CD4-positive, alpha-beta T cell (primary cell): ENCODE results near the gene VMO1. TPM values are rescaled to one million over a fixed set of nuclear protein-coding genes. Genes with fewer than 3 reads are reported as not detected.
A peak's percentile ranks its signal among the peaks of the same experiment; 100 is the strongest.

Experiments
- ATAC-seq: fragments of 200-7000 bp; cut with Tn5 transposase; one replicate; pipeline ENCODE4 v1.10.0; 2022; ENCODE audit warnings: mild to moderate bottlenecking; ENCODE audit not compliant: poor library complexity
- CTCF ChIA-PET: fragments of 350-600 bp; sonication (Branson Sonifier 250); formaldehyde crosslinking; loops from one replicate; lab custom pipeline; 2021; ENCODE audit warnings: antibody characterized with exemption, inconsistent platforms; lab: Charles Lee
- POLR2A ChIA-PET: fragments of 350-600 bp; sonication (Branson Sonifier 250); formaldehyde crosslinking; loops from one replicate; lab custom pipeline; 2021; ENCODE audit warnings: antibody characterized with exemption, inconsistent platforms; lab: Charles Lee
- DNase-seq, 14 experiments: peaks; one replicate each; pipeline ENCODE4 v3.0.0-alpha.2; 2013 to 2020; ENCODE audit warnings: mixed read lengths in 2 of 14
- H3K27ac ChIP-seq, 2 donors: one replicate each; pipeline versions ENCODE4 v1.5.1 to v1.7.0; 2013; ENCODE audit warnings: low read length in 2 of 2, low read depth in 1 of 2, mild to moderate bottlenecking in 1 of 2
- H3K27me3 ChIP-seq, 2 experiments: 1 replicate in 1 of 2; 2 replicates in 1 of 2; pipeline versions ENCODE4 v1.6.1 to v1.7.0; 2013; ENCODE audit warnings: low read length in 2 of 2, control low read depth in 1 of 2, mild to moderate bottlenecking in 1 of 2, moderate library complexity in 1 of 2; ENCODE audit not compliant: insufficient read depth in 2 of 2, control insufficient read depth in 1 of 2
- H3K36me3 ChIP-seq: one replicate; pipeline ENCODE4 v1.6.1; 2013; ENCODE audit warnings: low read length, control low read depth; ENCODE audit not compliant: insufficient read depth
- H3K4me1 ChIP-seq: one replicate; pipeline ENCODE4 v1.6.1; 2013; ENCODE audit warnings: low read length, control low read depth; ENCODE audit not compliant: insufficient read depth
- H3K4me3 ChIP-seq: one replicate; pipeline ENCODE4 v1.5.1; 2013; ENCODE audit warnings: mild to moderate bottlenecking, low read length, moderate library complexity
- H3K9me3 ChIP-seq, 2 experiments: 1 replicate in 1 of 2; 2 replicates in 1 of 2; pipeline versions ENCODE4 v1.6.1 to v1.7.0; 2013; ENCODE audit warnings: low read length in 2 of 2, mild to moderate bottlenecking in 2 of 2, control low read depth in 1 of 2, moderate library complexity in 1 of 2; ENCODE audit not compliant: control insufficient read depth in 1 of 2, insufficient read depth in 1 of 2
- H3K27ac Mint-ChIP-seq: one replicate; pipeline ENCODE4 v1.8.0; 2020; ENCODE audit warnings: mixed read lengths
- H3K27me3 Mint-ChIP-seq: one replicate; pipeline ENCODE4 v1.8.0; 2021; ENCODE audit warnings: mixed read lengths
- H3K36me3 Mint-ChIP-seq: one replicate; pipeline ENCODE4 v1.8.0; 2021; ENCODE audit warnings: low read depth, mixed read lengths
- H3K4me1 Mint-ChIP-seq: one replicate; pipeline ENCODE4 v1.8.0; 2021; ENCODE audit warnings: low read depth, mixed read lengths
- H3K4me3 Mint-ChIP-seq: one replicate; pipeline ENCODE4 v1.8.0; 2020; ENCODE audit warnings: mild to moderate bottlenecking, mixed read lengths
- H3K9me3 Mint-ChIP-seq: one replicate; pipeline ENCODE4 v1.8.0; 2020; ENCODE audit warnings: mixed read lengths
- intact Hi-C, 2 experiments: fragments of 100-400 bp; cut with DNase I in 1 of 2; cut with micrococcal nuclease in 1 of 2; formaldehyde crosslinking; loops; one replicate each; pipeline versions ENCODE4 v1.15.1 to v1.9.0; 2023 to 2025; cut with DNase I, micrococcal nuclease
- total RNA-seq, 174 experiments: library from RNA in 2 of 174; stranded (reverse) in 2 of 174; gene quantifications; one replicate each; pipeline ENCODE4 v1.2.3 and lab custom pipeline; 2021 to 2026
- TF ChIP-seq, protein P1 (sequence below): fragments of 200-600 bp; IDR thresholded peaks from one replicate; pipeline ENCODE4 v1.8.0; 2022; ENCODE audit warnings: antibody characterized with exemption, mild to moderate bottlenecking

VMO1 gene
- total RNA-seq, 2 experiments from 2014 or later, result not detected

DNA sequence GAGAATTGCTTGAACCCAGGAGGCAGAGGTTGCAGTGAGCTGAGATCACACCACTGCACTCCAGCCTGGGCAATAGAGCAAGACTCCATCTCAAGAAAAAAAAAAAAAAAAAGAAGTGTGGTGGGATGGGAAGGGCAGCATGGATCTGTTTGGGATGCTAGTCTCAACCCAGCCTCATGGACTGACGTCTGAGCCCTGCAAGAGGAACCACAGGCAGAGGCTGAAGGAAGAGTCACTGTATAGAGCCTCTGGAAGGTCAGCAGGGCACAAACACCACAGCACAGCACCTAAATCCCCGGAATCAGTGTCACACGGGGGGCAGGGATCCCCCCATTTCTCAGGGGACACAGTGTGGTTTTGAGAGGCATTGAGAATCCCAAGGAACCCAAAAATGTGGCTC is 35.6 kb downstream of the VMO1 start:
- H3K4me3 Mint-ChIP-seq, result no peak overlapping the region
- TF ChIP-seq, protein P1, sequence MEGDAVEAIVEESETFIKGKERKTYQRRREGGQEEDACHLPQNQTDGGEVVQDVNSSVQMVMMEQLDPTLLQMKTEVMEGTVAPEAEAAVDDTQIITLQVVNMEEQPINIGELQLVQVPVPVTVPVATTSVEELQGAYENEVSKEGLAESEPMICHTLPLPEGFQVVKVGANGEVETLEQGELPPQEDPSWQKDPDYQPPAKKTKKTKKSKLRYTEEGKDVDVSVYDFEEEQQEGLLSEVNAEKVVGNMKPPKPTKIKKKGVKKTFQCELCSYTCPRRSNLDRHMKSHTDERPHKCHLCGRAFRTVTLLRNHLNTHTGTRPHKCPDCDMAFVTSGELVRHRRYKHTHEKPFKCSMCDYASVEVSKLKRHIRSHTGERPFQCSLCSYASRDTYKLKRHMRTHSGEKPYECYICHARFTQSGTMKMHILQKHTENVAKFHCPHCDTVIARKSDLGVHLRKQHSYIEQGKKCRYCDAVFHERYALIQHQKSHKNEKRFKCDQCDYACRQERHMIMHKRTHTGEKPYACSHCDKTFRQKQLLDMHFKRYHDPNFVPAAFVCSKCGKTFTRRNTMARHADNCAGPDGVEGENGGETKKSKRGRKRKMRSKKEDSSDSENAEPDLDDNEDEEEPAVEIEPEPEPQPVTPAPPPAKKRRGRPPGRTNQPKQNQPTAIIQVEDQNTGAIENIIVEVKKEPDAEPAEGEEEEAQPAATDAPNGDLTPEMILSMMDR, result no peak
- POLR2A ChIA-PET, result no interaction called here

DNA sequence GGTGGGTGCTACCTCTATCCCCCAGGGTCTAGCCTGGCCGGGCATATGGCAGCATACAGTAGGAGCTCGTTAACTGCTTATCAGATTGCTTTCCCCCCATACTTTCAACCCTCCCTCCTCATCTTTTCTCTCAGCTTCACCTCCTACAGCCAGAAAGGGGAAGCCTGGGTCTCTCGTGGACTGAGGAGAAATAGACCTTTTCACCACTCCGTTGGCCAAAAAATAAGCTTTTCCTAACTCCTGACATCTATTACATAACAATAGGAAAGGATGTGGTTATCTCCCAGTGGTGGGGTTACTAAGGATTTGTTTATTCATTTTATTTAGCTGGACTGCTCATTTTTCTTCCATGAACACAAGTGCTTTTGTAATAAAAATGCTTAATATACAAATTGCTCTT is 37.5 kb downstream of the VMO1 start:
- no peak overlapping the region for H3K27ac Mint-ChIP-seq
- DNase-seq, result no peak
- no peaks in the 10 kb centered on the region for H3K9me3 Mint-ChIP-seq
- H3K4me3 Mint-ChIP-seq, result no peak overlapping the region
- Histone ChIP-seq H3K4me1 (peaks cover 23% of the 10 kb centered on the region), H3K4me3 (no peak overlapping the region), H3K36me3 (no peaks in the 10 kb centered on the region), H3K27me3 (peaks cover 0 to 5% of the 10 kb centered on the region in 2 experiments), H3K9me3 (peaks cover 0 to 3% of the 10 kb centered on the region in 2 experiments), H3K27ac (no peak overlapping the region)
- CTCF ChIA-PET, result interaction anchor here (1.1 kb wide), 1 partner anchor 127 kb away, joined by 3 read pairs; no protein-coding TSS in a partner anchor
- TF ChIP-seq, protein P1, result no peak
- no peak for ATAC-seq
- no peaks in the 10 kb centered on the region for H3K36me3 Mint-ChIP-seq
- intact Hi-C loops, result no loop called here
- H3K4me1 Mint-ChIP-seq, result peaks cover 15% of the 10 kb centered on the region
- H3K27me3 Mint-ChIP-seq, result peaks cover 19% of the 10 kb centered on the region
- POLR2A ChIA-PET, result interaction anchor here (0.7 to 1.3 kb wide), 2 partner anchors 10 to 110 kb away, joined by 3 to 4 read pairs; partner anchors contain the start of gene ZMYND15

More for the DNA sequence above, 35.6 kb downstream of the VMO1 start:
- intact Hi-C loops, result no loop called here
- Mint-ChIP-seq H3K27ac (no peak overlapping the region), H3K4me1 (peaks cover 15% of the 10 kb centered on the region), H3K27me3 (peaks cover 24% of the 10 kb centered on the region), H3K36me3 (no peaks in the 10 kb centered on the region), H3K9me3 (no peaks in the 10 kb centered on the region)
- DNase-seq (no peak), ATAC-seq (no peak)
- CTCF ChIA-PET, result interaction anchor here (0.6 kb wide), 1 partner anchor 40 kb away, joined by 3 read pairs; no protein-coding TSS in a partner anchor
- Histone ChIP-seq H3K27ac (no peak overlapping the region), H3K4me1 (peaks cover 15% of the 10 kb centered on the region), H3K27me3 (peaks cover 5 to 6% of the 10 kb centered on the region in 2 experiments), H3K9me3 (peaks cover 0 to 3% of the 10 kb centered on the region in 2 experiments), H3K36me3 (no peaks in the 10 kb centered on the region), H3K4me3 (no peak overlapping the region)

DNA sequence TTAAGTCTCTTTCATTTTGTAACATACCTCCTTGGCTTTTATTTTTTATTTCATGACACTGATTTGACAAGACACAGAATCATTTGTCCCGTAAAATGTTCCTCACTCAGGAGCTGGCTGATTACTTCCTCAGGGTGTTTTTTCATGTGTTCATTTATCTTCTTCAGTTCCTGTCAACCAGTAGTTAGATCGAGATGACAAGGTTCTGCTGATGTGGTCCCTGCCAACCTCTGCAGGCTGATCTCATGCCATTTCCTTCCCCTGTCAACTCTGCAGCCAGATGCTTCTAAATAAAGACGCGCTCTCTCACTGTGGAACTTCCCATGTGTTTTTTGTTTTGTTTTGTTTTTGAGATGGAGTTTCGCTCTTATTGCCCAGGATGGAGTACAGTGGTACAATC is 38.3 kb downstream of the VMO1 start:
- Mint-ChIP-seq H3K4me1 (peaks cover 15% of the 10 kb centered on the region), H3K27ac (peak overlapping the region; percentile 54), H3K27me3 (peaks cover 16% of the 10 kb centered on the region), H3K36me3 (no peaks in the 10 kb centered on the region), H3K4me3 (peak overlapping the region; percentile 68), H3K9me3 (no peaks in the 10 kb centered on the region)
- Histone ChIP-seq H3K9me3 (peaks cover 0 to 3% of the 10 kb centered on the region in 2 experiments), H3K4me1 (peaks cover 23% of the 10 kb centered on the region), H3K36me3 (no peaks in the 10 kb centered on the region), H3K27ac (no peak overlapping the region), H3K27me3 (peaks cover 0 to 5% of the 10 kb centered on the region in 2 experiments), H3K4me3 (no peak overlapping the region)
- intact Hi-C loops, result no loop called here
- ChIA-PET POLR2A (interaction anchor here (0.6 to 1.3 kb wide), 3 partner anchors 9 to 111 kb away, joined by 3 to 4 read pairs (median 4); partner anchors contain the start of gene ZMYND15), CTCF (interaction anchor here (0.6 to 1.0 kb wide), 2 partner anchors 38 to 169 kb away, joined by 3 read pairs; partner anchors contain the start of gene ARRB2)
- ATAC-seq, result peak; percentile 96
- peak in 9 of 14 experiments; percentile 11 to 73 (median 36) for DNase-seq
- TF ChIP-seq, protein P1, result no peak
